Measurements from ENCODE around the gene RAD51B. TPM values are rescaled to one million over a fixed set of nuclear protein-coding genes. Genes with fewer than 3 reads are reported as not detected.

RAD51B gene
- polyA plus RNA-seq, 10 donors, result 5.3 to 10.7 (median 7.5) TPM

Other genes starting within 250 kb of the RAD51B start
- gene PIGH, start 219.5 kb upstream of the RAD51B start, polyA plus RNA-seq (ENCODE audit: insufficient read length in 10 of 10), result 10 to 100 TPM; 11.7 to 18.1 (median 14.8) TPM
- gene ARG2, start 199.9 kb upstream of the RAD51B start, polyA plus RNA-seq (ENCODE audit: insufficient read length in 10 of 10), result 1 to 10 TPM; 1.0 to 2.8 (median 2.0) TPM
- gene VTI1B, start 145.1 kb upstream of the RAD51B start, polyA plus RNA-seq (ENCODE audit: insufficient read length in 10 of 10), result 10 to 100 TPM; 75.6 to 95.5 (median 82.8) TPM
- 10 to 100 TPM; 38.2 to 51.0 (median 45.1) TPM for gene RDH11, start 124.0 kb upstream of the RAD51B start, polyA plus RNA-seq (ENCODE audit: insufficient read length in 10 of 10)
- 1 to 10 TPM in 1 of 10 donors, under 1 TPM in 9; 0.31 to 1.5 (median 0.57) TPM for gene RDH12, start 117.9 kb upstream of the RAD51B start, polyA plus RNA-seq (ENCODE audit: insufficient read length in 10 of 10)
- 10 to 100 TPM in 9 of 10 donors, 1 to 10 TPM in 1; 9.3 to 16.5 (median 12.3) TPM for gene ZFYVE26, start 3.2 kb upstream of the RAD51B start, polyA plus RNA-seq (ENCODE audit: insufficient read length in 10 of 10)

All from muscle of back (tissue), 10 donors.